ENCODE results near the gene MEX3A. TPM values are rescaled to one million over a fixed set of nuclear protein-coding genes. Genes with fewer than 3 reads are reported as not detected.
"Not testable (repeated sequence)": the region's sequence is repeated elsewhere in the genome, so short reads cannot be mapped to it uniquely, and the experiment has no call there.

Gene MEX3A
- total RNA-seq, 1 experiment from 2014 or later, result 6.1 TPM

DNA sequence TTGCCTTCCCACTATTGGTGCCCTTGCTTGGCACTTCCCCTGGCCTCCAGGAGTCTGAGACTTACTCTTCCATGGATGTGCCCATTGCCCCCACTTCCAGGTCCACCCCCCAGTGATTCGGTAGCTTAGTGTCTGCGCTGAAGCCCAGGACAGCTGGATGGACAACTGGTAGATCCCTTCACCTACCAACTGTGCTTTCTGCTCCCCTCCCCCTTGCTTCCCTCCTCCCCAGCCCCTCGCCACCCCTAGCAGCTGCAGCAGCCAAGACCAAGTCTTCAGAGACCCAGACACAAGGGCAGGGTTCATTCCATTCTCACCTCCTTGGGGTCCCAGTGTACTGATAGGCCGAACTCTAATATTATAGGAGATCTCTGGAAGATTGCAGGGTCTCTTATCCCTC lies 39.2 kb upstream of the MEX3A start (continued):
- TF ChIP-seq, protein P1, sequence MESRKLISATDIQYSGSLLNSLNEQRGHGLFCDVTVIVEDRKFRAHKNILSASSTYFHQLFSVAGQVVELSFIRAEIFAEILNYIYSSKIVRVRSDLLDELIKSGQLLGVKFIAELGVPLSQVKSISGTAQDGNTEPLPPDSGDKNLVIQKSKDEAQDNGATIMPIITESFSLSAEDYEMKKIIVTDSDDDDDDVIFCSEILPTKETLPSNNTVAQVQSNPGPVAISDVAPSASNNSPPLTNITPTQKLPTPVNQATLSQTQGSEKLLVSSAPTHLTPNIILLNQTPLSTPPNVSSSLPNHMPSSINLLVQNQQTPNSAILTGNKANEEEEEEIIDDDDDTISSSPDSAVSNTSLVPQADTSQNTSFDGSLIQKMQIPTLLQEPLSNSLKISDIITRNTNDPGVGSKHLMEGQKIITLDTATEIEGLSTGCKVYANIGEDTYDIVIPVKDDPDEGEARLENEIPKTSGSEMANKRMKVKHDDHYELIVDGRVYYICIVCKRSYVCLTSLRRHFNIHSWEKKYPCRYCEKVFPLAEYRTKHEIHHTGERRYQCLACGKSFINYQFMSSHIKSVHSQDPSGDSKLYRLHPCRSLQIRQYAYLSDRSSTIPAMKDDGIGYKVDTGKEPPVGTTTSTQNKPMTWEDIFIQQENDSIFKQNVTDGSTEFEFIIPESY (IDR thresholded peaks at IDR 0.05; ENCODE audit: extremely low read depth, insufficient replicate concordance, low read length), result no peak
- TF ChIP-seq EZH2 (IDR thresholded peaks at IDR 0.05) (no peak), EGR1 (IDR thresholded peaks at IDR 0.05; ENCODE audit: low read depth) (no peak), YY1 (IDR thresholded peaks at IDR 0.05; ENCODE audit: extremely low read depth, insufficient replicate concordance, low read depth, low read length) (no peak), SP1 (IDR thresholded peaks at IDR 0.05; ENCODE audit: low read depth) (no peak), ZFX (IDR thresholded peaks at IDR 0.05) (no peak)
- TF ChIP-seq, protein P2, sequence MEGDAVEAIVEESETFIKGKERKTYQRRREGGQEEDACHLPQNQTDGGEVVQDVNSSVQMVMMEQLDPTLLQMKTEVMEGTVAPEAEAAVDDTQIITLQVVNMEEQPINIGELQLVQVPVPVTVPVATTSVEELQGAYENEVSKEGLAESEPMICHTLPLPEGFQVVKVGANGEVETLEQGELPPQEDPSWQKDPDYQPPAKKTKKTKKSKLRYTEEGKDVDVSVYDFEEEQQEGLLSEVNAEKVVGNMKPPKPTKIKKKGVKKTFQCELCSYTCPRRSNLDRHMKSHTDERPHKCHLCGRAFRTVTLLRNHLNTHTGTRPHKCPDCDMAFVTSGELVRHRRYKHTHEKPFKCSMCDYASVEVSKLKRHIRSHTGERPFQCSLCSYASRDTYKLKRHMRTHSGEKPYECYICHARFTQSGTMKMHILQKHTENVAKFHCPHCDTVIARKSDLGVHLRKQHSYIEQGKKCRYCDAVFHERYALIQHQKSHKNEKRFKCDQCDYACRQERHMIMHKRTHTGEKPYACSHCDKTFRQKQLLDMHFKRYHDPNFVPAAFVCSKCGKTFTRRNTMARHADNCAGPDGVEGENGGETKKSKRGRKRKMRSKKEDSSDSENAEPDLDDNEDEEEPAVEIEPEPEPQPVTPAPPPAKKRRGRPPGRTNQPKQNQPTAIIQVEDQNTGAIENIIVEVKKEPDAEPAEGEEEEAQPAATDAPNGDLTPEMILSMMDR (IDR thresholded peaks at IDR 0.05 in 2 of 3, conservative IDR thresholded peaks at IDR 0.05 in 1 of 3; ENCODE audit: borderline replicate concordance in 1 of 3, insufficient read depth in 1 of 3, low read depth in 2 of 3, low read length in 2 of 3), result no peak

DNA sequence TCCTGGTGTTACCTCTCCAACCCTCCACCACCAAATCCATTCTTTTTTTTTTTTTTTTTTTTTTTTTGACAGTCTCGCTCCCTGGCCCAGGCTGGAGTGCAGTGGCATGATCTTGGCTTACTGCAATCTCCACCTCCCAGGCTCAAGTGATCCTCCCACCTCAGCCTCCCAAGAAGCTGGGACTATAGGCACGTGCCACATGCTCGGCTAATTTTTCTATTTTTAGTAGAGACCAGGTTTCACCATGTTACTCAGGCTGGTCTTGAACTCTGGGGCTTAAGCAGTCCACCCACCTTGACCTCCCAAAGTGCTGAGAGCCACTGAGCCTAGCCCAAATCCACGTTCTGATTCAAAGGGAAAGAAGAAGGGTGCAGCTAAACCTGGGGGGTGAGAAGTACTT lies 38.7 kb upstream of the MEX3A start:
- H3K4me2 ChIP-seq (ENCODE audit: low read length), result peak overlapping the region; percentile 90
- ChIA-PET POLR2A (interaction anchor here (0.8 to 1.8 kb wide), 3 partner anchors 13 to 18 kb away, joined by 3 to 7 read pairs (median 3); no protein-coding TSS in a partner anchor), CTCF (interaction anchor here (1.8 kb wide), 1 partner anchor 16 kb away, joined by 4 read pairs; no protein-coding TSS in a partner anchor)
- peak overlapping the region; percentile 16 to 52; a peak in 3 of 4 replicates for H3K4me3 ChIP-seq (replicated peaks in 1 of 2; ENCODE audit: low read depth in 1 of 2, low read length in 2 of 2)
- BruUV-seq (replicated peaks); ATAC-seq; H3K9me3 ChIP-seq (ENCODE audit: control insufficient read depth in 1 of 2, insufficient read depth in 1 of 2, low read depth in 1 of 2, low read length in 2 of 2); H3K27me3 ChIP-seq (ENCODE audit: insufficient read depth, low read length); DNase-seq (ENCODE audit: low read depth, low spot score); RAD21 ChIA-PET (ENCODE audit: low non-redundant PET in 1 of 2, low total read pairs in 2 of 2, uncharacterized antibody in 2 of 2, unreplicated experiment in 2 of 2); H4K20me1 ChIP-seq (ENCODE audit: insufficient read depth); intact Hi-C loops (cut with micrococcal nuclease); H2AFZ ChIP-seq (ENCODE audit: low read depth, low read length, poor library complexity, severe bottlenecking); H3K9me2 ChIP-seq (ENCODE audit: insufficient read depth): not testable (repeated sequence)
- H3K4me1 ChIP-seq (ENCODE audit: control insufficient read depth in 1 of 2, insufficient read depth in 2 of 2, low read length in 2 of 2), result peaks cover 79 to 100% of the 10 kb centered on the region in 2 experiments
- H3K9ac ChIP-seq (ENCODE audit: low read length), result peak overlapping the region; percentile 75
- peaks cover 0 to 11% of the 10 kb centered on the region in 2 experiments; a peak in 1 of 4 replicates for H3K36me3 ChIP-seq (ENCODE audit: control insufficient read depth in 1 of 2, insufficient read depth in 2 of 2, low read length in 2 of 2)
- peaks cover 99% of the 10 kb centered on the region for H3K79me2 ChIP-seq (ENCODE audit: insufficient read depth, low read length)
- H3K27ac ChIP-seq (ENCODE audit: low read depth, low read length), result peak overlapping the region; percentile 95
